ENCODE results near the gene BANF2. TPM values are rescaled to one million over a fixed set of nuclear protein-coding genes. Genes with fewer than 3 reads are reported as not detected.
"Not testable (repeated sequence)": the region's sequence is repeated elsewhere in the genome, so short reads cannot be mapped to it uniquely, and the experiment has no call there.

Gene BANF2
- total and polyA plus RNA-seq, 2 of the 4 experiments (the other 2 are of a cell fraction), result not detected

- Histone ChIP-seq H3K9me3 (ENCODE audit: control insufficient read depth, insufficient read depth, low read length) (no peaks in the 10 kb centered on the region), H3K4me1 (ENCODE audit: control insufficient read depth, insufficient read depth, low read length) (no peaks in the 10 kb centered on the region), H3K18ac (ENCODE audit: low read depth, low read length) (no peak overlapping the region), H2BK120ac (ENCODE audit: low read depth, low read length) (no peak overlapping the region), H3K36me3 (ENCODE audit: control insufficient read depth, insufficient read depth, low read length) (no peaks in the 10 kb centered on the region), H4K20me1 (ENCODE audit: insufficient read depth, low read length) (no peaks in the 10 kb centered on the region), H2AK5ac (ENCODE audit: low read depth, low read length) (no peak overlapping the region), H3K4ac (ENCODE audit: low read depth, low read length) (no peak overlapping the region), H3K14ac (replicated peaks; ENCODE audit: low read depth, low read length) (no peak overlapping the region), H3K79me1 (ENCODE audit: low read depth in 1 of 2, low read length in 2 of 2) (no peaks in the 10 kb centered on the region), H3K4me3 (ENCODE audit: insufficient read depth, low read depth, low read length) (no peak overlapping the region), H3K56ac (ENCODE audit: extremely low read depth, insufficient read depth, low read length) (no peak overlapping the region), H3K4me2 (ENCODE audit: low read depth, low read length) (no peak overlapping the region), H4K8ac (ENCODE audit: low read depth in 2 of 2, low read length in 2 of 2) (no peak overlapping the region), H3K23ac (ENCODE audit: low read depth, low read length) (no peak overlapping the region), H2BK20ac (ENCODE audit: low read depth, low read length) (no peak overlapping the region), H3K9ac (ENCODE audit: low read depth, low read length) (no peak overlapping the region), H2AK9ac (replicated peaks; ENCODE audit: low read depth, low read length, poor library complexity) (no peak overlapping the region), H3K27me3 (ENCODE audit: control insufficient read depth, insufficient read depth, low read length) (peaks cover 4% of the 10 kb centered on the region), H3K27ac (ENCODE audit: insufficient read depth, low read length) (no peak overlapping the region), H4K5ac (ENCODE audit: low read depth, low read length) (no peak overlapping the region), H2AFZ (replicated peaks; ENCODE audit: low read length, poor library complexity) (no peak overlapping the region), H3K9me1 (ENCODE audit: insufficient read depth, low read length) (no peaks in the 10 kb centered on the region), H2BK5ac (ENCODE audit: low read depth, low read length, poor library complexity, severe bottlenecking) (no peak overlapping the region), H2BK15ac (ENCODE audit: low read depth, low read length) (no peak overlapping the region), H4K91ac (ENCODE audit: insufficient read depth, low read depth, low read length) (no peak overlapping the region)
- TF ChIP-seq BHLHE40 (IDR thresholded peaks at IDR 0.05; ENCODE audit: low read depth, low read length) (no peak), RAD21 (IDR thresholded peaks at IDR 0.05; ENCODE audit: low read length) (no peak), CTCF (conservative IDR thresholded peaks at IDR 0.05; ENCODE audit: low read depth, low read length) (no peak), NFE2L2 (IDR thresholded peaks at IDR 0.05; ENCODE audit: low read depth, low read length) (no peak), RFX5 (IDR thresholded peaks at IDR 0.05; ENCODE audit: low read depth, low read length) (peak; percentile 80)
- no CpG with 5 or more reads among the region's 2 CpGs for WGBS, 2 experiments (ENCODE audit: extremely low coverage in 2 of 2, insufficient read length in 1 of 2)
- ChIA-PET POLR2A (ENCODE audit: unreplicated experiment) (no interaction called here), CTCF (no interaction called here)
- no TSS peak for BruUV-seq (replicated peaks)
- in situ Hi-C loops (cut with MboI; ENCODE audit: low sequenced_read_pairs), result no loop called here
- ATAC-seq (ENCODE audit: low read depth) (peak; percentile 51; the same call in 1 of the 2 replicates), DNase-seq (no peak)
- intact Hi-C loops (cut with micrococcal nuclease), result no loop called here
- dilution Hi-C loops (cut with HindIII; ENCODE audit: low sequenced_read_pairs, unreplicated experiment), result no loop called here
Measured at GRCh38 chr20:17768271-17768670, 68.5 kb downstream of the BANF2 start.

- ATAC-seq (ENCODE audit: low read depth); BruUV-seq (replicated peaks); POLR2A ChIA-PET (ENCODE audit: unreplicated experiment); CTCF ChIA-PET; H3K14ac ChIP-seq (replicated peaks; ENCODE audit: low read depth, low read length); H4K8ac ChIP-seq (ENCODE audit: low read depth in 2 of 2, low read length in 2 of 2); H3K4ac ChIP-seq (ENCODE audit: low read depth, low read length); H2BK120ac ChIP-seq (ENCODE audit: low read depth, low read length); H2BK15ac ChIP-seq (ENCODE audit: low read depth, low read length); in situ Hi-C loops (cut with MboI; ENCODE audit: low sequenced_read_pairs); H3K56ac ChIP-seq (ENCODE audit: extremely low read depth, insufficient read depth, low read length); H3K4me2 ChIP-seq (ENCODE audit: low read depth, low read length); H3K9me3 ChIP-seq (ENCODE audit: control insufficient read depth, insufficient read depth, low read length); dilution Hi-C loops (cut with HindIII; ENCODE audit: low sequenced_read_pairs, unreplicated experiment); H3K4me3 ChIP-seq (ENCODE audit: insufficient read depth, low read depth, low read length); H2BK5ac ChIP-seq (ENCODE audit: low read depth, low read length, poor library complexity, severe bottlenecking); H3K9ac ChIP-seq (ENCODE audit: low read depth, low read length); H3K18ac ChIP-seq (ENCODE audit: low read depth, low read length); H3K36me3 ChIP-seq (ENCODE audit: control insufficient read depth, insufficient read depth, low read length); H4K5ac ChIP-seq (ENCODE audit: low read depth, low read length); H4K20me1 ChIP-seq (ENCODE audit: insufficient read depth, low read length); H3K27ac ChIP-seq (ENCODE audit: insufficient read depth, low read length); intact Hi-C loops (cut with micrococcal nuclease); H2BK20ac ChIP-seq (ENCODE audit: low read depth, low read length); H2AK5ac ChIP-seq (ENCODE audit: low read depth, low read length); H4K91ac ChIP-seq (ENCODE audit: insufficient read depth, low read depth, low read length); H3K79me1 ChIP-seq (ENCODE audit: low read depth in 1 of 2, low read length in 2 of 2); H2AFZ ChIP-seq (replicated peaks; ENCODE audit: low read length, poor library complexity); DNase-seq; H3K4me1 ChIP-seq (ENCODE audit: control insufficient read depth, insufficient read depth, low read length); H2AK9ac ChIP-seq (replicated peaks; ENCODE audit: low read depth, low read length, poor library complexity); H3K27me3 ChIP-seq (ENCODE audit: control insufficient read depth, insufficient read depth, low read length); H3K23ac ChIP-seq (ENCODE audit: low read depth, low read length); H3K9me1 ChIP-seq (ENCODE audit: insufficient read depth, low read length): not testable (repeated sequence)
- 80% methylated on average over 1 of the region's 8 CpGs; no CpG with 5 or more reads in 1 of the 2 experiments for WGBS, 2 experiments (ENCODE audit: extremely low coverage in 2 of 2, insufficient read length in 1 of 2)
Measured at GRCh38 chr20:17769716-17770115, 70.0 kb downstream of the BANF2 start.

All from IMR-90 (cell line).